AG08395 (cell line): Measurements from ENCODE around the gene PSME3IP1.

Experiments
- DNase-seq: peaks from one replicate; pipeline ENCODE4 v3.0.0; 2012; ENCODE audit warnings: mixed read lengths, low spot score

The PSME3IP1 gene

GRCh38 chr16:57144027-57144426 lies 41.8 kb downstream of the PSME3IP1 start:
- DNase-seq = no peak

- DNase-seq = no peak
Measured at GRCh38 chr16:57143149-57143921, 42.5 kb downstream of the PSME3IP1 start.

- no peak for DNase-seq
Measured at GRCh38 chr16:57141822-57142631, 43.8 kb downstream of the PSME3IP1 start.

- no peak for DNase-seq
Measured at GRCh38 chr16:57140931-57141668, 44.7 kb downstream of the PSME3IP1 start.

- no peak for DNase-seq
Measured at GRCh38 chr16:57138281-57138935, 47.4 kb downstream of the PSME3IP1 start.

GRCh38 chr16:57137566-57138273 lies 48.1 kb downstream of the PSME3IP1 start:
- no peak for DNase-seq

- DNase-seq = no peak
Measured at GRCh38 chr16:57137043-57137442, 48.8 kb downstream of the PSME3IP1 start.

GRCh38 chr16:57134982-57135381 lies 50.9 kb downstream of the PSME3IP1 start:
- no peak for DNase-seq

GRCh38 chr16:57133886-57134285 lies 52.0 kb downstream of the PSME3IP1 start:
- DNase-seq = no peak

GRCh38 chr16:57133031-57133430 lies 52.8 kb downstream of the PSME3IP1 start:
- DNase-seq = no peak

GRCh38 chr16:57132470-57132869 lies 53.4 kb downstream of the PSME3IP1 start:
- DNase-seq = no peak

GRCh38 chr16:57131351-57131970 lies 54.4 kb downstream of the PSME3IP1 start:
- no peak for DNase-seq

GRCh38 chr16:57130950-57131321 lies 54.9 kb downstream of the PSME3IP1 start:
- DNase-seq = no peak

- DNase-seq = no peak
Measured at GRCh38 chr16:57128771-57129389, 57.0 kb downstream of the PSME3IP1 start.

GRCh38 chr16:57127836-57128235 lies 58.0 kb downstream of the PSME3IP1 start:
- DNase-seq = no peak

- no peak for DNase-seq
Measured at GRCh38 chr16:57127037-57127763, 58.6 kb downstream of the PSME3IP1 start.

GRCh38 chr16:57126411-57126810 lies 59.4 kb downstream of the PSME3IP1 start:
- DNase-seq = no peak

- DNase-seq = no peak
Measured at GRCh38 chr16:57125969-57126368, 59.9 kb downstream of the PSME3IP1 start.

GRCh38 chr16:57125376-57125775 lies 60.5 kb downstream of the PSME3IP1 start:
- no peak for DNase-seq
